ENCODE results near the gene HMOX1.

- no peak for TF ChIP-seq CTCF (IDR thresholded peaks at IDR 0.05)
- TF ChIP-seq POLR2A (IDR thresholded peaks at IDR 0.05), result no peak
Measured at GRCh38 chr22:35418088-35418487, 37.2 kb downstream of the HMOX1 start.
